ENCODE data around the gene ZNF181. TPM values are rescaled to one million over a fixed set of nuclear protein-coding genes. Genes with fewer than 3 reads are reported as not detected.

Gene ZNF181
- total and polyA plus RNA-seq, 4 donors, result 8.9 to 15.2 (median 10.0) TPM

GRCh38 chr19:34690372-34690771 lies 43.7 kb upstream of the ZNF181 start:
- DNase-seq (ENCODE audit: low spot score), result no peak
- Histone ChIP-seq H3K9me3 (ENCODE audit: control insufficient read depth in 4 of 4, low read length in 3 of 4) (peaks cover 8 to 30% (median 16%) of the 10 kb centered on the region in 4 donors), H3K4me3 (ENCODE audit: low read depth in 1 of 3, low read length in 3 of 3) (no peak overlapping the region), H3K27ac (ENCODE audit: low read depth in 1 of 2, low read length in 2 of 2) (no peak overlapping the region), H3K4me1 (ENCODE audit: control insufficient read depth in 4 of 4, insufficient read depth in 4 of 4, low read length in 3 of 4) (no peaks in the 10 kb centered on the region), H3K9ac (ENCODE audit: low read depth in 1 of 2, low read length in 2 of 2) (no peak overlapping the region), H3K36me3 (ENCODE audit: control insufficient read depth in 4 of 4, insufficient read depth in 3 of 4, low read depth in 1 of 4, low read length in 3 of 4) (no peaks in the 10 kb centered on the region), H3K27me3 (ENCODE audit: control insufficient read depth in 4 of 4, insufficient read depth in 4 of 4, low read length in 3 of 4) (no peaks in the 10 kb centered on the region)
- TF ChIP-seq HNF4G (IDR thresholded peaks at IDR 0.05) (no peak), RXRA (IDR thresholded peaks at IDR 0.05) (no peak), CTCF (IDR thresholded peaks at IDR 0.05; ENCODE audit: low read depth, low read length, missing input control) (no peak), NR2F2 (IDR thresholded peaks at IDR 0.05) (no peak)
- 83% methylated on average over 3 of the region's 3 CpGs for WGBS

DNA sequence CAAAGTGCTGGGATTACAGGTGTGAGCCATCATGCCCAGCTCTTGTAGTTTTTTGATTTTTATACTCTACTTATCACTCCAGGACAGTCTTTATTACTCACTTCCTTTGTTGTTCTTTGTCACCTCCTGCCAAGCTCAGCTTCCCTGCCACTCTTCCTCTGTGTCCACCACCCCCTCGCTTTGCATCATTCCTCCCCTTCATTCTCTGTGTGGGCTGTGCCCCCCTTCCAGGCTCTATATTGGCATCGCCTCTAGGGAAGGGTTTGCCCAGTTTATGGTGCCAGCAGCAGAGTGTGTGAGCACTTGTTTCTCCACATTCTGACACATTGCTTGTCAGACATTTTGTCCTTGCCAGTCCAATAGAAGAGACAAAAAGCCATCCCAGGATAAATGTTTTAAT lies 41.5 kb upstream of the ZNF181 start:
- Histone ChIP-seq H3K27ac (ENCODE audit: low read depth in 1 of 2, low read length in 2 of 2) (no peak overlapping the region), H3K4me1 (ENCODE audit: control insufficient read depth in 4 of 4, insufficient read depth in 4 of 4, low read length in 3 of 4) (no peaks in the 10 kb centered on the region), H3K27me3 (ENCODE audit: control insufficient read depth in 4 of 4, insufficient read depth in 4 of 4, low read length in 3 of 4) (no peaks in the 10 kb centered on the region), H3K4me3 (ENCODE audit: low read depth in 1 of 3, low read length in 3 of 3) (no peak overlapping the region), H3K9me3 (ENCODE audit: control insufficient read depth in 4 of 4, low read length in 3 of 4) (peaks cover 0 to 13% (median 4%) of the 10 kb centered on the region in 4 donors), H3K9ac (ENCODE audit: low read depth in 1 of 2, low read length in 2 of 2) (no peak overlapping the region), H3K36me3 (ENCODE audit: control insufficient read depth in 4 of 4, insufficient read depth in 3 of 4, low read depth in 1 of 4, low read length in 3 of 4) (no peaks in the 10 kb centered on the region)
- no peak for DNase-seq (ENCODE audit: low spot score)
- TF ChIP-seq YY1 (IDR thresholded peaks at IDR 0.05) (no peak), ZBTB33 (IDR thresholded peaks at IDR 0.05) (no peak), ATF3 (IDR thresholded peaks at IDR 0.05) (no peak), HNF4A (conservative IDR thresholded peaks at IDR 0.05) (no peak), TAF1 (conservative IDR thresholded peaks at IDR 0.05) (no peak), GABPA (IDR thresholded peaks at IDR 0.05 in 1 of 2, conservative IDR thresholded peaks at IDR 0.05 in 1 of 2) (no peak), NR2F2 (IDR thresholded peaks at IDR 0.05) (no peak), EGR1 (IDR thresholded peaks at IDR 0.05; ENCODE audit: low read depth in 2 of 2) (no peak), RXRA (IDR thresholded peaks at IDR 0.05) (no peak), FOXA1 (IDR thresholded peaks at IDR 0.05) (no peak), JUND (IDR thresholded peaks at IDR 0.05) (no peak), RAD21 (IDR thresholded peaks at IDR 0.05) (no peak), MAX (IDR thresholded peaks at IDR 0.05) (no peak)
- WGBS, result 42% methylated on average over 2 of the region's 2 CpGs

GRCh38 chr19:34707661-34708060 lies 26.4 kb upstream of the ZNF181 start:
- no peaks in the 10 kb centered on the region for H3K27me3 ChIP-seq (ENCODE audit: control insufficient read depth in 4 of 4, insufficient read depth in 4 of 4, low read length in 3 of 4)
- WGBS, result 54% methylated on average over 2 of the region's 2 CpGs
- no peak overlapping the region for H3K4me3 ChIP-seq (ENCODE audit: low read depth in 1 of 3, low read length in 3 of 3)
- no peaks in the 10 kb centered on the region for H3K4me1 ChIP-seq (ENCODE audit: control insufficient read depth in 4 of 4, insufficient read depth in 4 of 4, low read length in 3 of 4)
- no peak overlapping the region for H3K9ac ChIP-seq (ENCODE audit: low read depth in 1 of 2, low read length in 2 of 2)
- no peak for DNase-seq (ENCODE audit: low spot score)
- H3K9me3 ChIP-seq (ENCODE audit: control insufficient read depth in 4 of 4, low read length in 3 of 4), result peaks cover 0 to 3% (median under 1%) of the 10 kb centered on the region in 4 donors
- no peak overlapping the region for H3K27ac ChIP-seq (ENCODE audit: low read depth in 1 of 2, low read length in 2 of 2)
- no peaks in the 10 kb centered on the region for H3K36me3 ChIP-seq (ENCODE audit: control insufficient read depth in 4 of 4, insufficient read depth in 3 of 4, low read depth in 1 of 4, low read length in 3 of 4)
- TF ChIP-seq EGR1 (IDR thresholded peaks at IDR 0.05; ENCODE audit: low read depth in 2 of 2) (no peak), JUND (IDR thresholded peaks at IDR 0.05) (no peak), YY1 (IDR thresholded peaks at IDR 0.05) (no peak), MAX (IDR thresholded peaks at IDR 0.05) (no peak), TAF1 (conservative IDR thresholded peaks at IDR 0.05) (no peak), REST (IDR thresholded peaks at IDR 0.05) (no peak), GABPA (IDR thresholded peaks at IDR 0.05 in 1 of 2, conservative IDR thresholded peaks at IDR 0.05 in 1 of 2) (no peak), SP1 (IDR thresholded peaks at IDR 0.05) (no peak), ATF3 (IDR thresholded peaks at IDR 0.05) (no peak), HNF4G (IDR thresholded peaks at IDR 0.05) (no peak), HNF4A (conservative IDR thresholded peaks at IDR 0.05) (no peak)

Data from liver (tissue), 9 donors.